ENCODE data around the gene SKIC2.

DNA sequence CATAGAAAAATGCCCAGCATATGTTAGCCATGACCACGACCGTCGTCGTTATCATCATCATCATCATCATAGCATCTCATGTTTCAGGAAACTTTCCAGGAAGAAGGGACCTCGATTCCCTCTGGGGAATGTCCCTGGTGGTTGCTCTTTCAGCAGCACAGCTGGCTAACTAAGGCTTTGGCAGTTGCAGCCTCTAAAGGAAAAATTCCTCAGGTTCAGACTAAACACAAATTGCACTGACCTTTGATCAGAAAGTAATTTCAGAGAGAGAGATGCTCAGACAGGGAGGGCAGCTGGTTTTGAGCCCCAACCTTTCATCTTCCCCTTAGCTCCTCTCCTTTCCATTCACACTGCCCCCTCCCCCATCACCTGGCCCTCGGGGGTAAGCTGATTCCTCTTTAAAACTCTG, 18.7 kb upstream of the SKIC2 start:
- TF ChIP-seq, protein P1, sequence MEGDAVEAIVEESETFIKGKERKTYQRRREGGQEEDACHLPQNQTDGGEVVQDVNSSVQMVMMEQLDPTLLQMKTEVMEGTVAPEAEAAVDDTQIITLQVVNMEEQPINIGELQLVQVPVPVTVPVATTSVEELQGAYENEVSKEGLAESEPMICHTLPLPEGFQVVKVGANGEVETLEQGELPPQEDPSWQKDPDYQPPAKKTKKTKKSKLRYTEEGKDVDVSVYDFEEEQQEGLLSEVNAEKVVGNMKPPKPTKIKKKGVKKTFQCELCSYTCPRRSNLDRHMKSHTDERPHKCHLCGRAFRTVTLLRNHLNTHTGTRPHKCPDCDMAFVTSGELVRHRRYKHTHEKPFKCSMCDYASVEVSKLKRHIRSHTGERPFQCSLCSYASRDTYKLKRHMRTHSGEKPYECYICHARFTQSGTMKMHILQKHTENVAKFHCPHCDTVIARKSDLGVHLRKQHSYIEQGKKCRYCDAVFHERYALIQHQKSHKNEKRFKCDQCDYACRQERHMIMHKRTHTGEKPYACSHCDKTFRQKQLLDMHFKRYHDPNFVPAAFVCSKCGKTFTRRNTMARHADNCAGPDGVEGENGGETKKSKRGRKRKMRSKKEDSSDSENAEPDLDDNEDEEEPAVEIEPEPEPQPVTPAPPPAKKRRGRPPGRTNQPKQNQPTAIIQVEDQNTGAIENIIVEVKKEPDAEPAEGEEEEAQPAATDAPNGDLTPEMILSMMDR (IDR thresholded peaks at IDR 0.05): no peak
- TF ChIP-seq POLR2AphosphoS5 (IDR thresholded peaks at IDR 0.05) (no peak), POLR2A (IDR thresholded peaks at IDR 0.05) (no peak)

Measured in prostate gland (tissue), 2 donors.